IMR-90 (cell line): ENCODE data around the gene PLEKHS1.

Source experiments
- CEBPB ChIP-seq: IDR thresholded peaks from 2 replicates; pipeline ENCODE4 v1.6.1; 2012; ENCODE audit warnings: low read depth, low read length, improper control_type of control experiment
- CTCF ChIP-seq: conservative IDR thresholded peaks from 2 replicates; pipeline ENCODE4 v1.5.1; 2012; ENCODE audit warnings: mild to moderate bottlenecking, low read depth, low read length, improper control_type of control experiment
- ELK1 ChIP-seq: fragments of 150-350 bp; IDR thresholded peaks from 2 replicates; pipeline ENCODE4 v1.6.1; 2016; ENCODE audit warnings: low read depth, mild to moderate bottlenecking, low read length, moderate library complexity, borderline replicate concordance
- FOS ChIP-seq: fragments of 150-350 bp; IDR thresholded peaks from 2 replicates; pipeline ENCODE4 v1.6.1; 2016; ENCODE audit warnings: low read depth, low read length
- MAZ ChIP-seq: IDR thresholded peaks from 2 replicates; pipeline ENCODE4 v1.6.1; 2012; ENCODE audit warnings: low read depth, mild to moderate bottlenecking, low read length, improper control_type of control experiment, moderate library complexity, borderline replicate concordance
- MXI1 ChIP-seq: IDR thresholded peaks from 2 replicates; pipeline ENCODE4 v1.6.1; 2012; ENCODE audit warnings: low read depth, mild to moderate bottlenecking, low read length, moderate library complexity, borderline replicate concordance
- POLR2A ChIP-seq: IDR thresholded peaks from 2 replicates; pipeline ENCODE4 v1.6.1; 2012; ENCODE audit warnings: mild to moderate bottlenecking, low read depth, low read length
- RAD21 ChIP-seq: IDR thresholded peaks from 2 replicates; pipeline ENCODE4 v1.6.1; 2012; ENCODE audit warnings: low read length, improper control_type of control experiment
- RCOR1 ChIP-seq: IDR thresholded peaks from 2 replicates; pipeline ENCODE4 v1.6.1; 2012; ENCODE audit warnings: mild to moderate bottlenecking, low read length, improper control_type of control experiment; ENCODE audit not compliant: insufficient replicate concordance
- RFX5 ChIP-seq: IDR thresholded peaks from 2 replicates; pipeline ENCODE4 v1.8.0; 2012; ENCODE audit warnings: low read depth, mild to moderate bottlenecking, low read length, moderate library complexity
- SMC3 ChIP-seq: fragments of 150-350 bp; IDR thresholded peaks from 2 replicates; pipeline ENCODE4 v1.6.1; 2016; ENCODE audit warnings: low read depth, mild to moderate bottlenecking, antibody characterized with exemption, low read length, moderate library complexity
- USF2 ChIP-seq: fragments of 150-350 bp; IDR thresholded peaks from 2 replicates; pipeline ENCODE4 v1.6.1; 2017; ENCODE audit warnings: mild to moderate bottlenecking, antibody characterized with exemption, low read length, low read depth

GRCh38 chr10:113708640-113709039, 42.8 kb upstream of the PLEKHS1 start:
- TF ChIP-seq POLR2A (no peak), RAD21 (no peak), CTCF (no peak), MXI1 (no peak), USF2 (no peak), CEBPB (no peak), RFX5 (no peak), SMC3 (no peak), MAZ (no peak), FOS (no peak), RCOR1 (no peak), ELK1 (no peak)
